ENCODE data around the gene FLOT2.
A peak's percentile ranks its signal among the peaks of the same experiment; 100 is the strongest.
"Not testable (repeated sequence)": the region's sequence is repeated elsewhere in the genome, so short reads cannot be mapped to it uniquely, and the experiment has no call there.

The FLOT2 gene

DNA sequence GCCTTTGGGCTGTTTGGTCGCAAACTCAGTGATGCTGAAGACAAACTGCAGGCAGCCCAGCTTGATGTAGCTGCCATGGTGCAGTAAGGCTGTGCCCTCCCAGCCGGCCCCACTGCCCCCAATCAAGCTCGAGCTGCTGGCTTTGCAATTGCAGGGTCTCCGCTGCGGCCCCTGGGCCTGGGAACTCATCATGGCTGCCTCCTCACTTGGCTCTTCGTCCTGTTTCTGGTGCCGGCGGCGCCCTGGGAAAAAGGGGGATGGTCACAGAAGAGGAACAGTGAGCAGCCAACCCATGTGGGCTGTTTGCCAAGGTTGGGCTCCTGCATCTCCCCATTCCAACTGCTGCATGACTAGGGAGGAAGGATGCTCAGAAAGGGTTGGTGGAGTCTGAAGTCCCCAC, 8.7 kb upstream of the FLOT2 start:
- H3K4me1 ChIP-seq (ENCODE audit: control insufficient read depth, low read length) = peaks cover 12% of the 10 kb centered on the region
- no peak overlapping the region for H3K27ac ChIP-seq (ENCODE audit: low read depth, low read length)
- no peak overlapping the region for H3K4me2 ChIP-seq (ENCODE audit: low read length)
- no peaks in the 10 kb centered on the region for H4K20me1 ChIP-seq (ENCODE audit: control insufficient read depth, insufficient read depth, low read depth, low read length)
- H3K36me3 ChIP-seq (ENCODE audit: control insufficient read depth, low read length) = peaks cover 50% of the 10 kb centered on the region
- no peaks in the 10 kb centered on the region for H3K9me2 ChIP-seq (replicated peaks; ENCODE audit: control insufficient read depth, low read length)
- TF ChIP-seq, protein P1, sequence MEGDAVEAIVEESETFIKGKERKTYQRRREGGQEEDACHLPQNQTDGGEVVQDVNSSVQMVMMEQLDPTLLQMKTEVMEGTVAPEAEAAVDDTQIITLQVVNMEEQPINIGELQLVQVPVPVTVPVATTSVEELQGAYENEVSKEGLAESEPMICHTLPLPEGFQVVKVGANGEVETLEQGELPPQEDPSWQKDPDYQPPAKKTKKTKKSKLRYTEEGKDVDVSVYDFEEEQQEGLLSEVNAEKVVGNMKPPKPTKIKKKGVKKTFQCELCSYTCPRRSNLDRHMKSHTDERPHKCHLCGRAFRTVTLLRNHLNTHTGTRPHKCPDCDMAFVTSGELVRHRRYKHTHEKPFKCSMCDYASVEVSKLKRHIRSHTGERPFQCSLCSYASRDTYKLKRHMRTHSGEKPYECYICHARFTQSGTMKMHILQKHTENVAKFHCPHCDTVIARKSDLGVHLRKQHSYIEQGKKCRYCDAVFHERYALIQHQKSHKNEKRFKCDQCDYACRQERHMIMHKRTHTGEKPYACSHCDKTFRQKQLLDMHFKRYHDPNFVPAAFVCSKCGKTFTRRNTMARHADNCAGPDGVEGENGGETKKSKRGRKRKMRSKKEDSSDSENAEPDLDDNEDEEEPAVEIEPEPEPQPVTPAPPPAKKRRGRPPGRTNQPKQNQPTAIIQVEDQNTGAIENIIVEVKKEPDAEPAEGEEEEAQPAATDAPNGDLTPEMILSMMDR (IDR thresholded peaks at IDR 0.05; ENCODE audit: low read depth, low read length, poor library complexity, severe bottlenecking) = no peak
- TF ChIP-seq EZH2phosphoT487 (IDR thresholded peaks at IDR 0.05; ENCODE audit: borderline replicate concordance, low read length) = no peak
- H3K9me3 ChIP-seq (ENCODE audit: control insufficient read depth, insufficient read depth, low read length) = no peaks in the 10 kb centered on the region
- H3K79me2 ChIP-seq (ENCODE audit: control insufficient read depth, low read length) = peaks cover 10% of the 10 kb centered on the region
- H3F3A ChIP-seq (ENCODE audit: control insufficient read depth, insufficient read depth) = peaks cover 15% of the 10 kb centered on the region
- H3K27me3 ChIP-seq (ENCODE audit: control insufficient read depth, low read length) = no peaks in the 10 kb centered on the region
- no peak overlapping the region for H3K4me3 ChIP-seq (ENCODE audit: low read length)

DNA sequence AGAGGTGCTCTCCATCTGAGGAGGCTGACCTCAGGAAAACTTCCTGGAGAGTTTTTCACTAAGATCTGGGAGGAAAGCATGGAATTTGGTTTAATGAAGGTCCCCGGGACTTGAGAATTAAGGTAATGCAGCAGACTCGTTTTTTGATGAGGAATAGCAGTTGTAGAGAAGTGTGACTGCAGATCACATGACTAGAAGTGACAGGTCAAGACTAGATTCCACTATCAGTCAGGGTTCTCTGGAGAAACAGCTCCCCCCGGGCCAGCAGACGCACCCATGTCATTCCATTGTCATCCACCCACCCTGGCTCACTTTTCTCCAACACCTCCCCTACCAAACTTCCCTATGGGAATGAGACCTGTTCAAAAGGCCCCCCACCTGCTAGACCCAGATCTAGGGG, 7.3 kb upstream of the FLOT2 start:
- TF ChIP-seq, protein P1 (IDR thresholded peaks at IDR 0.05; ENCODE audit: low read depth, low read length, poor library complexity, severe bottlenecking) = no peak
- no peak for TF ChIP-seq EZH2phosphoT487 (IDR thresholded peaks at IDR 0.05; ENCODE audit: borderline replicate concordance, low read length)
- Histone ChIP-seq H3K36me3 (ENCODE audit: control insufficient read depth, low read length) (peaks cover 46% of the 10 kb centered on the region), H3K4me1 (ENCODE audit: control insufficient read depth, low read length) (peaks cover 19% of the 10 kb centered on the region)

GRCh38 chr17:28903546-28903841, 6.0 kb upstream of the FLOT2 start:
- Histone ChIP-seq H3K4me3 (ENCODE audit: low read length) (peak overlapping the region; percentile 58), H3K36me3 (ENCODE audit: control insufficient read depth, low read length) (peaks cover 44% of the 10 kb centered on the region), H3K4me1 (ENCODE audit: control insufficient read depth, low read length) (peaks cover 19% of the 10 kb centered on the region), H3K4me2 (ENCODE audit: low read length) (peak overlapping the region; percentile 59), H3F3A (ENCODE audit: control insufficient read depth, insufficient read depth) (peaks cover 21% of the 10 kb centered on the region), H3K79me2 (ENCODE audit: control insufficient read depth, low read length) (peaks cover 19% of the 10 kb centered on the region)
- not testable (repeated sequence) for H3K27me3 ChIP-seq (ENCODE audit: control insufficient read depth, low read length); H4K20me1 ChIP-seq (ENCODE audit: control insufficient read depth, insufficient read depth, low read depth, low read length); H3K27ac ChIP-seq (ENCODE audit: low read depth, low read length); H3K9me2 ChIP-seq (replicated peaks; ENCODE audit: control insufficient read depth, low read length); H3K9me3 ChIP-seq (ENCODE audit: control insufficient read depth, insufficient read depth, low read length)

More for the DNA sequence above, 7.3 kb upstream of the FLOT2 start:
- Histone ChIP-seq H3K9me3 (ENCODE audit: control insufficient read depth, insufficient read depth, low read length) (no peaks in the 10 kb centered on the region), H4K20me1 (ENCODE audit: control insufficient read depth, insufficient read depth, low read depth, low read length) (no peaks in the 10 kb centered on the region), H3K9me2 (replicated peaks; ENCODE audit: control insufficient read depth, low read length) (no peaks in the 10 kb centered on the region), H3K27me3 (ENCODE audit: control insufficient read depth, low read length) (no peaks in the 10 kb centered on the region), H3K4me2 (ENCODE audit: low read length) (no peak overlapping the region), H3K27ac (ENCODE audit: low read depth, low read length) (no peak overlapping the region), H3K4me3 (ENCODE audit: low read length) (no peak overlapping the region), H3K79me2 (ENCODE audit: control insufficient read depth, low read length) (peaks cover 19% of the 10 kb centered on the region), H3F3A (ENCODE audit: control insufficient read depth, insufficient read depth) (peaks cover 15% of the 10 kb centered on the region)

DNA sequence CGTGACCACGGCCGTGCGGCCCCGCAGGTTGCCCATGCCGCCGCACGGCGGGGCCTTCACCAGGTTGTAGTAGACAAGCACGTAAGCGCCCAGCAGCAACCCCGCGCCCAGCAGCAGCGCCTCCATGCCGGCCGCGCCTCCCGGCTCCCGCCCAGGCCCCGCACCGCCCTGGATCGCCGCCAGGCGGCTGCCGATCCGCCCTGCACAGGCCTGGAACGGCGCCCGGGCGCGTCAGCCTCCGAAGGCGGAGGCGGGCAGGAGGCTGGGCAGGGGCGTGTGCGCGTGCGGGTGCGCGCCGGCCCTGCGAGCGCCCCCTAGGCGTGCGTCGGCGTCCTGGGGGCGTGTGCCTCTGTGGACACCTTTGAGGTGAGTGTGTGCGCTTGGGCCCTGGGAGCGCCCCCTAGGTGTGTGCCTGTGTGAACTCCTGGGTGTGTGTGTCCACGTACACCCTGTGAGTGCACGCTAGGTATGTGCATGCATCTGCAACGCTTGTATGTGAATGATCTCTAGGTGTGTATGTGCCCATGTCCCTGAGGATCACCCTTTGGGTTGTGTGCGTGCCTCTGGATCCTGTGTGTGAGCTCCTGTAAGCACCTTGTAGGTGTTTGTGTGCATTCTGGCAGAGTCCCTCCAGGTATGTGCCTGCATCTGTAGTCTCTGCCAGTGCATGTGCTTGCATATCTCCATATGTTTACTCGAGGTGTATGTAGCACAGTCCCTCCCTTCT, 5.4 kb upstream of the FLOT2 start, which contains the start of gene DHRS13:
DHRS13 (minus strand) TSS at position 261 of the 727 bp plus-strand sequence; CDS start at position 126, 135 bp downstream.
- peaks cover 19% of the 10 kb centered on the region for H3K79me2 ChIP-seq (ENCODE audit: control insufficient read depth, low read length)
- peaks cover 23% of the 10 kb centered on the region for H3K4me1 ChIP-seq (ENCODE audit: control insufficient read depth, low read length)
- H3K27ac ChIP-seq (ENCODE audit: low read depth, low read length) = peak within 1 kb of the TSS; percentile 59
- H3F3A ChIP-seq (ENCODE audit: control insufficient read depth, insufficient read depth) = peaks cover 24% of the 10 kb centered on the region
- H3K36me3 ChIP-seq (ENCODE audit: control insufficient read depth, low read length) = peaks cover 45% of the 10 kb centered on the region
- no peaks in the 10 kb centered on the region for H3K27me3 ChIP-seq (ENCODE audit: control insufficient read depth, low read length)
- peak within 1 kb of the TSS; percentile 78 for H3K4me3 ChIP-seq (ENCODE audit: low read length)
- H4K20me1 ChIP-seq (ENCODE audit: control insufficient read depth, insufficient read depth, low read depth, low read length) = no peaks in the 10 kb centered on the region
- H3K4me2 ChIP-seq (ENCODE audit: low read length) = peak within 1 kb of the TSS; percentile 69
- no peaks in the 10 kb centered on the region for H3K9me3 ChIP-seq (ENCODE audit: control insufficient read depth, insufficient read depth, low read length)
- TF ChIP-seq EZH2phosphoT487 (IDR thresholded peaks at IDR 0.05; ENCODE audit: borderline replicate concordance, low read length) = no peak
- TF ChIP-seq, protein P1 (IDR thresholded peaks at IDR 0.05; ENCODE audit: low read depth, low read length, poor library complexity, severe bottlenecking) = peak; percentile 99
- no peaks in the 10 kb centered on the region for H3K9me2 ChIP-seq (replicated peaks; ENCODE audit: control insufficient read depth, low read length)

Data from DOHH2 (cell line).